CD4-positive, alpha-beta T cell treated with Interleukin-21 for 1 hour (primary cell): Measurements from ENCODE around the gene TBC1D17.
"Not testable (repeated sequence)": the region's sequence is repeated elsewhere in the genome, so short reads cannot be mapped to it uniquely, and the experiment has no call there.

ENCODE experiments used
- DNase-seq: peaks from one replicate; pipeline ENCODE4 v3.0.0-alpha.2; 2020

TBC1D17 gene

DNA sequence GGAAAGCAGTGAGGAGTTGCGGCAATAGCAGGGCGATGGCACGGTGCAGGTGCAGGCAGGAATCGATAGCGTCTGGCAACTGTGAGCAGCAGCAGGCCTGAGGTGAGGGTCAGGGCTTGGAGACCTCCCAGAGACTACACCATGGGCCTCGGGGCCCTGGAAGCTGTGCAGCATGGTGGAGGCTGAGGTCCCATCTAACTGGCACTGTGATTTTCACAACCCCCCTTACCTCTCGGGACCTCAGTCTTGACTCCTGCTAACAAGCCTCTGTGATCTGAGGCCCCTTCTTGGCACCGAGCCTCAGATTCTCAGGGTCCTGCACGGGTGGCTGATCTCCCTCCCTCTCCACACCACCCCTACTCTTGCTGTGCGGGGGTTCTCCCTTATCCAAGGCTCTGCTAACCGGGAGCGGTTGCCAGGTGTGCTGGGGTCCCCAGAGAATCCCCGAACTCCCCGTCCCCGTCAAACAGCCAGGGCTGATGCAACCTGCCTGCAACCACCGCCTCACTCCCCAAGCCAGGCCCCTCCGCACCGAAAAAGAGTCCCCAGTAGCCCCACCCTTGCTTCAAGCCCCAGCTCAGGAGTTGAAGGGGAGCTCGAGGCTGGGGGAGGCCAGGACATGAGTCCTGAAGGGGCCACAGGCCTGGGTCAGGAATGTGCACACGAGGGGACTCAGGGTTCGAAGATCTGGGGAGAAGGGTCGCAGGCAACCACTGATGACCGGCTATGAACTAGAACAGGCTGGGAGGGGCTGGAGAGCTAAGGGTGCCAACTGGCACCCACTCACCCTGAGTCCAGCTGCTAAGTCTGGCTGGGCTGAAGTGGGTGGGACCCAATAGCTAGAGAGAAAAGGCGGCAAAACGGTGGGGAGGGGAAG is 46.7 kb downstream of the TBC1D17 start:
- DNase-seq: no peak

DNA sequence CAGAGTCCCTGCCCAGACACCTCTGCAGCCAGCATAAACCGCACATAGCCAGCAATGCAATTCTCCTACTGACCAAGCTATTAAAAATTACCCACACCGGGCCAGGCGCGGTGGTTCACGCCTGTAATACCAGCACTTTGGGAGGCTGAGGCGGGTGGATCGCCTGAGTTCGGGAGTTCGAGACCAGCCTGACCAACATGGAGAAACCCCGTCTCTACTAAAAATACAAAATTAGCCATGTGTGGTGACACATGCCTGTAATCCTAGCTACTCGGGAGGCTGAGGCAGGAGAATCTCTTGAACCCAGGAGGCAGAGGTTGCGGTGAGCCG is 47.3 kb downstream of the TBC1D17 start:
- not testable (repeated sequence) for DNase-seq

DNA sequence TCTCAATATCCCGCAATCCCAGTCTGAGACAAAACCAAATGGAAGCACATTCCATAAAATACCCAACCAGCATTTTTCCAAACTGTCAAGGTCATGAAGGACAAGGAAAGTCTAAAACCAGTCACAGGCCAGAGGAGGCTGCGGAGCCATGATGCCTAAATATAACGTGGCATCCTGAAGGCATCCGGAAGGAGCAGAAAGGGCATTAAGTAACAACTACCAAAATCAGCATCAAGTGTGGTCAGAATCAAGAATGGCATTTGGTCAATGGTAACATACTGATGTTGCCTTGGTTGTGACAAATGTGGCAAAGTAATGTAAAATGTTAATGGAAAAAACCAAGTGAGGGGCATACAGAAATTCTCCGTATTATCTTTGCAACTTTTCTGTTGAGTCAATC is 48.0 kb downstream of the TBC1D17 start:
- DNase-seq: no peak

- DNase-seq: no peak
Measured at GRCh38 chr19:49926515-49926914, 49.0 kb downstream of the TBC1D17 start.

GRCh38 chr19:49927526-49928264 is 50.2 kb downstream of the TBC1D17 start:
- no peak for DNase-seq

- DNase-seq: peak; percentile 91
Measured at GRCh38 chr19:49929121-49929610, 51.7 kb downstream of the TBC1D17 start, which contains the start of the genes ATF5 and NUP62. Gene ATF5 (plus strand): TSS chr19:49929205. CDS start chr19:49930851, 1,646 bp downstream. Gene NUP62 (minus strand): TSS chr19:49929504. CDS start chr19:49909807, 19,697 bp downstream.

DNA sequence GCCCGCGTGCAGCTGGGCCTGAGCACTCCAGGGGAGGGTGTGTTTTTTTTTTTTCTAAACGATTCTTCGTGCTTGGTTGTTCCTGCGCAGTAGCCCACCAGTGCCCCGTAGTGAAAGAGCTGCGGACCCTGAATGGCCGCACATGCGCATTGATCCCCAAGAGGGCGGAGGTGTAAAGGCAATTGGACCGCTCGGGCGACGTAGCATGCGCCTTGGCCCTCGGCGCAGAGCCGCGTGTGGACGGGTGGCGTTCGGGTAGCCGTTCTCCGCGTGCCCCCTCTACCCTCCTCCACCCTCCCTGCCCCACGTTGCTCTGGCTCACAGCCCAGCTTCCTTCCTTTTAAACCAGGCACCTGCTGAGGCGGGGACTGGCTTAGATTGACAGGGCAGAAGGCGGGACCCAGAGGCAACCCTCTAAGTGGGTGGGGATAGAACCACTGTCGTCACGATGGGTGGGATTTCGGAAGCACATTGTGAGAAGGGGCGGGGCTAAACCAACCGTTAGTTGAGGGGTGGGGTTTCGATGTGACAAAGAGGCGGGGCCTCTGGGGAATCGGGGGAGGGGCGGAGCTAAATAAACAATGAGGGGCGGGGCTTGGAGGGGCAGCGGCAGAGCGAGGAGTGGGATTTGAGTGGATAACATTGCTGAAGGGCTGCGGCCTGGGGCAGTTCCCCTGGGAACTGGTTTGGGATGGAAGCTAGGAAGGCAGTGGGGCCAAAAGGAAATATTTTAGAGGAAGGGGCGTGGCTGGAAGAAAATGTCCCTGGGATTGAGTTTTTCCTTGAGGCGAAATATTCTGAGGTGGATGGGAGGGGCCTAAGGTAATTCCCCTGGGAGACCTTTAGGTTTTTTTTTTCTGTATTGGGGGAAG is 52.3 kb downstream of the TBC1D17 start:
- peak; percentile 97 for DNase-seq

- DNase-seq: peak; percentile 35
Measured at GRCh38 chr19:49930483-49931011, 53.0 kb downstream of the TBC1D17 start.

DNA sequence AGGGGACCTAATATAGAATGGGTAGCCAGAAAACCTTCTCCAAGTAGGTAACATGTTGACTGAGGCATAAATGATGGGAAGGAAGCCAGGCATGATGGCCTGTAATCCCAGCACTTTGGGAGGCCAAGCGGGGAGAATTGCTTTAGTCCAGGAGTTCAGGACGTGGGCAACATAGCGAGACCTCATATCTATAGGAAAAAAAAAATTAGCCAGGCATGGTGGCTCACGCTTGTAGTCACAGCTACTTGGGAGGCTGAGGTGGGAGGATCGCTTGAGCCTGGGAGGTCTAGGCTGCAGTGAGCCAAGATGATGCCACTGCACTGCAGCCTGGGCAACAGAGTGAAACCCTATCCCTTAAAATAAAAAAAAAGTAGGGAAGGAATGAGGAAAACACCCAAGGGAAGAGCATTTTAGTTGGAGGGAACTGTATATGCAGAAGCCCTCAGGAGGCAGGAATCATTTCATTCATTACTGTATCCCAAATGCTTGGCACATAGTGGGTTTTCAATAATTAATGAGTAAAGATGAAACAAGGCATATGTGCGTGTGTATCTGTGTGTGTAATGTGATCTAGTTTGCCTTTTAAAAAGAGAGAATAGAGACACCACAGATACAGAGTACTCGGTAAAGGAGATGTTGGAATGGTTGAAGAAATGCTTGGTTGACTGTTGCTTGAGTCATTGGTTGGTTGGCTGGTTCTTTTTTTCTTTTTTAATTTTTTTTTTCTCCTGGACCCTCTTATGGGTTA is 54.0 kb downstream of the TBC1D17 start:
- no peak for DNase-seq

- no peak for DNase-seq
Measured at GRCh38 chr19:49932041-49932451, 54.5 kb downstream of the TBC1D17 start.

DNA sequence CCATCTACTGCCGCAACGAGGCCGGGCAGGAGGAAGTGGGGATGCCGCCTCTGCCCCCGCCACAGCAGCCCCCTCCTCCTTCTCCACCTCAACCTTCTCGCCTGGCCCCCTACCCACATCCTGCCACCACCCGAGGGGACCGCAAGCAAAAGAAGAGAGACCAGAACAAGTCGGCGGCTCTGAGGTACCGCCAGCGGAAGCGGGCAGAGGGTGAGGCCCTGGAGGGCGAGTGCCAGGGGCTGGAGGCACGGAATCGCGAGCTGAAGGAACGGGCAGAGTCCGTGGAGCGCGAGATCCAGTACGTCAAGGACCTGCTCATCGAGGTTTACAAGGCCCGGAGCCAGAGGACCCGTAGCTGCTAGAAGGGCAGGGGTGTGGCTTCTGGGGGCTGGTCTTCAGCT is 55.2 kb downstream of the TBC1D17 start:
- DNase-seq: peak; percentile 66

DNA sequence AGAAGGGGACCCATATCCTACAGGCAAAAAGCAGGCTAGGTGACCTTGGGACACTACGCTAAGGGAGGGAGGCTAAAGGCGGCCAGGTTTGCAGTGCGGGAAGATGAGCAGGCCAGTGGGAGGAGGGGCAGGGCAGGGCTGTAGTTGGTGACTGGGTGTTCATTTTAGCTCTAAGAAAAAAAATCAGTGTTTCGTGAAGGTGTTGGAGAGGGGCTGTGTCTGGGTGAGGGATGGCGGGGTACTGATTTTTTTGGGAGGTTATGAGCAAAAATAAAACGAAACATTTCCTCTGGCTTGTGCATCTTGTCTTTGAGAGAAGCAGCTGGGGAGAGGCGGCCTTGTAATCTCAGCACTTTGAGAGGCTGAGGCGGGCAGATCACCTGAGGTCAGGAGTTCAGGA is 56.1 kb downstream of the TBC1D17 start:
- DNase-seq: no peak

DNA sequence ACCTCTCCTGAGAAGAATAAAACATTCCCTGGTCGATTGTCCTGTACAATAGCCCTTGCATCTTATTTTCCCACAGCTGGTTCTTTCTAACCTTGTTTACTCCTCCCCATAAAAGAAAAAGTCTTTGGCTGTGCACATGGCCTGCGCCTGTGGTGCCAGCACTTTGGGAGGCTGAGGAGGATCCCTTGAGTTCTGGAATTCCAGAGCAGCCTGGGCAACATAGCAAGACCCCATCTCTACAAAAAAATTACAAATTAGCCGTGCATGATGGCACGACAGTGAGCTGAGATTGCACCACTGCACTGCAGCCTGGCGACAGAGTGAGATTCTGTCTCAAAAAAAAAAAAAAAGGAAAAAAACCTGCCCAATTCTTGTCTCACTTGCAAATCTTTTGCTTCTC is 59.0 kb downstream of the TBC1D17 start:
- DNase-seq: no peak

- peak; percentile 77 for DNase-seq
Measured at GRCh38 chr19:49937750-49938381, 60.4 kb downstream of the TBC1D17 start.
